ENCODE results near the gene ZSWIM5. TPM values are rescaled to one million over a fixed set of nuclear protein-coding genes. Genes with fewer than 3 reads are reported as not detected.

The ZSWIM5 gene
- total and polyA plus RNA-seq, 2 donors (not counting 1 experiment from before 2014, with no cell fraction given): 0.36 to 1.7 TPM

- Mint-ChIP-seq H3K4me3 (no peak overlapping the region), H3K27ac (no peak overlapping the region), H3K9me3 (ENCODE audit: insufficient read depth) (peaks cover 6% of the 10 kb centered on the region), H3K27me3 (peaks cover 18% of the 10 kb centered on the region), H3K4me1 (no peaks in the 10 kb centered on the region)
- ATAC-seq (ENCODE audit: low read depth): no peak
- H3K79me2 ChIP-seq (ENCODE audit: control insufficient read depth, insufficient read depth, low read length): no peaks in the 10 kb centered on the region
- no peaks in the 10 kb centered on the region for H3K36me3 ChIP-seq (replicated peaks in 1 of 2; ENCODE audit: control extremely low read depth in 1 of 2, control insufficient read depth in 1 of 2, extremely low read depth in 1 of 2, insufficient read depth in 2 of 2, low read length in 1 of 2)
- DNase-seq: no peak
- CTCF ChIA-PET: interaction anchor here (0.7 kb wide), 1 partner anchor 389 kb away, joined by 3 read pairs; no protein-coding TSS in a partner anchor
- H4K20me1 ChIP-seq (ENCODE audit: control insufficient read depth, insufficient read depth, low read length, poor library complexity, severe bottlenecking): no peaks in the 10 kb centered on the region
- intact Hi-C loops (cut with micrococcal nuclease): no loop called here
- WGBS (ENCODE audit: insufficient coverage): no CpG with 5 or more reads among the region's 2 CpGs
- TF ChIP-seq EZH2 (IDR thresholded peaks at IDR 0.05; ENCODE audit: borderline replicate concordance, insufficient read depth, low read depth, low read length, poor library complexity, severe bottlenecking) (no peak), CTCF (IDR thresholded peaks at IDR 0.05) (no peak)
- no peak overlapping the region for H3K9ac ChIP-seq (ENCODE audit: low read length)
- no peak overlapping the region for H2AFZ ChIP-seq (ENCODE audit: insufficient read depth, low read depth, low read length, poor library complexity, severe bottlenecking)
- H3K27ac ChIP-seq (ENCODE audit: low read length in 2 of 2): no peak overlapping the region
- H3K4me3 ChIP-seq (ENCODE audit: control extremely low read depth in 1 of 5, extremely low read depth in 1 of 5, insufficient read depth in 1 of 5, low read depth in 2 of 5, low read length in 4 of 5): no peak overlapping the region
- H3K27me3 ChIP-seq (replicated peaks in 1 of 4; ENCODE audit: control extremely low read depth in 1 of 4, control insufficient read depth in 3 of 4, insufficient read depth in 4 of 4, low read length in 3 of 4): peaks cover 0 to 4% (median 0%) of the 10 kb centered on the region in 4 experiments
- H3K4me2 ChIP-seq (replicated peaks; ENCODE audit: low read depth, low read length, poor library complexity, severe bottlenecking): no peak overlapping the region
- H3K9me3 ChIP-seq (ENCODE audit: control extremely low read depth in 1 of 3, control insufficient read depth in 2 of 3, insufficient read depth in 1 of 3, low read length in 2 of 3): peaks cover 0 to 5% (median 0%) of the 10 kb centered on the region in 3 donors
- no peaks in the 10 kb centered on the region for H3K4me1 ChIP-seq (ENCODE audit: control insufficient read depth in 2 of 2, insufficient read depth in 2 of 2, low read length in 2 of 2)
- POLR2A ChIA-PET: no interaction called here
These were observed 8.2 kb downstream of the ZSWIM5 start for GRCh38 chr1:45198185-45198584.

- Mint-ChIP-seq H3K27me3 (peaks cover 21% of the 10 kb centered on the region), H3K27ac (no peak overlapping the region), H3K4me3 (no peak overlapping the region), H3K4me1 (no peaks in the 10 kb centered on the region), H3K9me3 (ENCODE audit: insufficient read depth) (peaks cover 6% of the 10 kb centered on the region)
- H4K20me1 ChIP-seq (ENCODE audit: control insufficient read depth, insufficient read depth, low read length, poor library complexity, severe bottlenecking): no peaks in the 10 kb centered on the region
- no peaks in the 10 kb centered on the region for H3K36me3 ChIP-seq (replicated peaks in 1 of 2; ENCODE audit: control extremely low read depth in 1 of 2, control insufficient read depth in 1 of 2, extremely low read depth in 1 of 2, insufficient read depth in 2 of 2, low read length in 1 of 2)
- no peak overlapping the region for H2AFZ ChIP-seq (ENCODE audit: insufficient read depth, low read depth, low read length, poor library complexity, severe bottlenecking)
- peaks cover 0 to 4% (median 0%) of the 10 kb centered on the region in 4 experiments for H3K27me3 ChIP-seq (replicated peaks in 1 of 4; ENCODE audit: control extremely low read depth in 1 of 4, control insufficient read depth in 3 of 4, insufficient read depth in 4 of 4, low read length in 3 of 4)
- peaks cover 0 to 5% (median 0%) of the 10 kb centered on the region in 3 donors for H3K9me3 ChIP-seq (ENCODE audit: control extremely low read depth in 1 of 3, control insufficient read depth in 2 of 3, insufficient read depth in 1 of 3, low read length in 2 of 3)
- no peak for TF ChIP-seq EZH2 (IDR thresholded peaks at IDR 0.05; ENCODE audit: borderline replicate concordance, insufficient read depth, low read depth, low read length, poor library complexity, severe bottlenecking)
- no peak for TF ChIP-seq CTCF (IDR thresholded peaks at IDR 0.05)
- H3K4me3 ChIP-seq (ENCODE audit: control extremely low read depth in 1 of 5, extremely low read depth in 1 of 5, insufficient read depth in 1 of 5, low read depth in 2 of 5, low read length in 4 of 5): no peak overlapping the region
- H3K9ac ChIP-seq (ENCODE audit: low read length): no peak overlapping the region
- no peak overlapping the region for H3K27ac ChIP-seq (ENCODE audit: low read length in 2 of 2)
- POLR2A ChIA-PET: no interaction called here
- no peaks in the 10 kb centered on the region for H3K4me1 ChIP-seq (ENCODE audit: control insufficient read depth in 2 of 2, insufficient read depth in 2 of 2, low read length in 2 of 2)
- H3K79me2 ChIP-seq (ENCODE audit: control insufficient read depth, insufficient read depth, low read length): no peaks in the 10 kb centered on the region
- intact Hi-C loops (cut with micrococcal nuclease): no loop called here
- no peak overlapping the region for H3K4me2 ChIP-seq (replicated peaks; ENCODE audit: low read depth, low read length, poor library complexity, severe bottlenecking)
- CTCF ChIA-PET: no interaction called here
- DNase-seq (no peak), ATAC-seq (ENCODE audit: low read depth) (no peak)
These were observed 9.5 kb downstream of the ZSWIM5 start for GRCh38 chr1:45196863-45197262.
